ENCODE results near the gene RPUSD1.

The RPUSD1 gene

DNA sequence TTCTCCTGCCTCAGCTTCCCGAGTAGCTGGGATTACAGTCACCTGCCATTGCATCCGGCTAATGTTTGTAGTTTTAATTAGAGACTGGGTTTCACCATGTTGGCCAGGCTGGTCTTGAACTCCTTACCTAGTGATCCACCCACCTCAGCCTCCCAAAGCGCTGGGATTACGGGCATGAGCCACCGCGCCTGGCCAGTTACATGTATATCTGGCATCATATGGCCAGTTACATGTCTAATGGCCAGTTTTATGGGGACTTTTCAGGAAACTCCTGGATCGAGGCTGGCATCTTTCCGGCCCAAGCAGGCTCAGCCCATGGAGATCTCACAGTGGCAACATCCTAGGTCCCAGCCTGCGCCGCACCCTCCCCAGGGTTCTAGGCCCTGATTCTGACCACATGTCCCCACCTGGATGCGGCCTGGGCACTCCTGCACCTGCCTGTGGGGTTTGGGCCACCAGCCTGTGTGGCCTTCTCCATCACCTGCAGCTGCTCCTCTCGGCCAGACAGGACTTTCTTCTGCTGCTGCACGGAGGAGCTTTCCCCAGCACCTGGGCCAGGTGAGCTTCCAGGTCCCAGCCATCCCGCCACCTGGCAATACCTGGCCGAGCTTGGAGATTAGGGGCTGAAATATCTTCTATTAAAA lies 46.1 kb downstream of the RPUSD1 start:
- no peak for DNase-seq

- DNase-seq, result peak; percentile 89
Measured at GRCh38 chr16:740764-741505, 47.2 kb downstream of the RPUSD1 start, which contains the start of gene CIAO3. CIAO3 (minus strand) TSS chr16:740997; CDS start chr16:740985, 12 bp downstream.

DNA sequence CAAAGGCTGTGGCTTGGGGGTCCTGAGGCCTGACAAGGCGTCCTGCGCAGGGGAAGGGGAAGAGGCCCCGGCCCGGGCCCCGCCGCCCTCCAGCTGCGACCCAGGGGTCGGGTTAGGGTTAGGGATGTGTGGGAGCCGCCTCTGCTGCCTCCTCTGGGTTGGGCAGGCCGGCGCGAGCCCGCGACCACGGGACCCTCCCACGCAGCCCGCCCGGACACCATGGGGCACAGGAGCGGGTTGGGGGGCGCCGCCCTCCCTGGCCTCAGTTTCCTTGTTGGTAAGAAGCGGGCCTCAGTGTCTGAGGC lies 47.8 kb downstream of the RPUSD1 start:
- no peak for DNase-seq

GRCh38 chr16:739560-740458 lies 48.4 kb downstream of the RPUSD1 start:
- DNase-seq, result no peak

DNA sequence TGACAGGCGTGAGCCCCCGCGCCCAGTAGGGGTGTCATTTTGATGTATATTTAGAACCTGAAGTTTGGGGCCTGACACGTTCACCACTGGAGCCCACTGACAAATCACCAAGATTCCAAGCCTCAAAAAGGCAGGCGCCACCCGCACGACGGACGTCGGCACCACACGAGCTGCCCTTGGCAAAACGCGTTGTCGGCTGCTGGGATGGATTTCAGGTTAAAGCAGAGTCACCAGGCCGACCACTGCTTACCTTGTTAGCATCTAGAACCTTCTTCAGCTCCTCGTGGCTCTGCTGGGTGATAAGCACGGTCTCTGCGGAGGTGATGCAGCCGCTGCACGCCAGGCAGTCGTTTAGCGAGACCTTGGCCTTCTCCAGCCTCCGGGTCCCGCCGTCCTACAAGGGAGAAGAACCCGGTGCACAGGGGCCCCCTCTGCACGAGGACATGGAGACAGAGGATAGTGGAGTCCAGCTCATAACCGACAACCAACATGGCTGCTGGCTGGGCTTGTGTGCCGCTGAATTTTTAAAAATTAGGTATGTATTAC lies 51.2 kb downstream of the RPUSD1 start:
- no peak for DNase-seq

GRCh38 chr16:735982-736453 lies 52.2 kb downstream of the RPUSD1 start:
- DNase-seq, result no peak

DNA sequence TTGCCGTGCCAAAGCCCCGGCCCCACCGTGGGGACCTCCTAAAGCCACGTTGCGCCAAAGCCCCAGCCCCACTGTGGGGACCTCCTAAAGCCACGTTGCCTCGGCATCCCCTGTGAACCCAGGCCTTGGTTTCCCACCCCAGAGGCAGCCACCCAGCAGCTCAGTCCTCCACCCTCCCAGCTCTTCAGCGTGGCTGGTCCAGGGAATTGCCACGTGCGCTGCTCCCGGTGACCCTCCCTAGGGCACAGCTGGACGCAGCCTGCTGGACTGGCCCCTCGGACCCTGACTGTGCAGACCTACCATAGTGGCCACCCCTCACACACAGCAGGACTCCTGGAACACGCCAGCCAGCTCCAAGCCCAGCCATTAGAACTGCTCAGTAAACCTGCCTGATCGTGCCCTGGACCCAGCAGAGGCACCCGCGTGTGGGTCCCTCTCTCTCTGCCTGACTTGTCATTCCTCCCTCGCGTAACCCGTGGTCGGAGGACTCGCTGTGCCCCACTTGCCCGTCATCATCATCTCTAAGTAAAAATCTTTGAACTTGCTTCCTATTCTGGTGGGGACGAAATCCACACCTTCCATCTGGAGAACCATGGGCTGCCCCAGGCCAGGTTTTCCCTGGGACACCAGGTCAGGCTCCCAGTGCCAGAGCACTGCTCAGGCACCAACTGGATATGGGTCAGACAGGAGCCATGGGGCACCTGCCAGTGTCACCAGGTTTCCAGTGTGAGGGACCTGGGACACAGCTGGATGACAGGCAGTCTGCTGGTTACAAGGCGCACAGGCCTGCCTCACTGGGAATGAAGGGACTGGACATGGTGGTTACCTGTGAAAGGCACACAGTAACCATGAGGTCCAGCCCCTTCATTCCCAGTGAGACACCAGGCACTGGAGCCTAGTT lies 53.0 kb downstream of the RPUSD1 start:
- no peak for DNase-seq
